ENCODE results near the gene TMPRSS11A. TPM values are rescaled to one million over a fixed set of nuclear protein-coding genes. Genes with fewer than 3 reads are reported as not detected.

TMPRSS11A gene, protein sequence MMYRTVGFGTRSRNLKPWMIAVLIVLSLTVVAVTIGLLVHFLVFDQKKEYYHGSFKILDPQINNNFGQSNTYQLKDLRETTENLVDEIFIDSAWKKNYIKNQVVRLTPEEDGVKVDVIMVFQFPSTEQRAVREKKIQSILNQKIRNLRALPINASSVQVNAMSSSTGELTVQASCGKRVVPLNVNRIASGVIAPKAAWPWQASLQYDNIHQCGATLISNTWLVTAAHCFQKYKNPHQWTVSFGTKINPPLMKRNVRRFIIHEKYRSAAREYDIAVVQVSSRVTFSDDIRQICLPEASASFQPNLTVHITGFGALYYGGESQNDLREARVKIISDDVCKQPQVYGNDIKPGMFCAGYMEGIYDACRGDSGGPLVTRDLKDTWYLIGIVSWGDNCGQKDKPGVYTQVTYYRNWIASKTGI
- total RNA-seq (ENCODE audit: unreplicated experiment): not detected
- long read RNA-seq, partial matches to known transcripts: 1 of 1 reads
- long read RNA-seq, other reads (novel, unspliced or antisense): 0 of 1 reads

DNA sequence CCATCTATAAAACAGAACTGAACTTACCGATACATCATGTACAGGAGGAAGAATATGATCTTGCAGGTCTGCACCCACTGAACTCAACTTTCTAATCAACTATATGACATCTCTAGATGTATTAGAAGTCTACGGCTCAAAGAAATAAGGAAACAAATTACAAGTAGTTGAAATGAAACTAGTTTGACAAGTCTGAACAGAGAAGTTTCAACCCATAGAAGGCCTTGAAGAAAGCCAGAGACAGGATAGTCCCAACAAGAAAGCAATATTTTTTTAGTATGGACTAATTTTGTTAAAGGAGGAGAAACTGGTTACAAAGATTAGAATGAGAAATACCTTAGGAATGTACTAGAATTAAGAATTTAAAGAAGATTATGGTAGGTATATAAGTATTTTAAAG lies at the start of gene TMPRSS11A:
Gene TMPRSS11A (minus strand): TSS at position 138 of the 400 bp plus-strand sequence. CDS start 100 bp downstream, at position 38.
- no peaks in the 10 kb centered on the region for H3K36me3 Mint-ChIP-seq (ENCODE audit: unreplicated experiment)
- TF ChIP-seq, protein P1, sequence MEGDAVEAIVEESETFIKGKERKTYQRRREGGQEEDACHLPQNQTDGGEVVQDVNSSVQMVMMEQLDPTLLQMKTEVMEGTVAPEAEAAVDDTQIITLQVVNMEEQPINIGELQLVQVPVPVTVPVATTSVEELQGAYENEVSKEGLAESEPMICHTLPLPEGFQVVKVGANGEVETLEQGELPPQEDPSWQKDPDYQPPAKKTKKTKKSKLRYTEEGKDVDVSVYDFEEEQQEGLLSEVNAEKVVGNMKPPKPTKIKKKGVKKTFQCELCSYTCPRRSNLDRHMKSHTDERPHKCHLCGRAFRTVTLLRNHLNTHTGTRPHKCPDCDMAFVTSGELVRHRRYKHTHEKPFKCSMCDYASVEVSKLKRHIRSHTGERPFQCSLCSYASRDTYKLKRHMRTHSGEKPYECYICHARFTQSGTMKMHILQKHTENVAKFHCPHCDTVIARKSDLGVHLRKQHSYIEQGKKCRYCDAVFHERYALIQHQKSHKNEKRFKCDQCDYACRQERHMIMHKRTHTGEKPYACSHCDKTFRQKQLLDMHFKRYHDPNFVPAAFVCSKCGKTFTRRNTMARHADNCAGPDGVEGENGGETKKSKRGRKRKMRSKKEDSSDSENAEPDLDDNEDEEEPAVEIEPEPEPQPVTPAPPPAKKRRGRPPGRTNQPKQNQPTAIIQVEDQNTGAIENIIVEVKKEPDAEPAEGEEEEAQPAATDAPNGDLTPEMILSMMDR (IDR thresholded peaks at IDR 0.05; ENCODE audit: partially characterized antibody, unreplicated experiment): no peak

DNA sequence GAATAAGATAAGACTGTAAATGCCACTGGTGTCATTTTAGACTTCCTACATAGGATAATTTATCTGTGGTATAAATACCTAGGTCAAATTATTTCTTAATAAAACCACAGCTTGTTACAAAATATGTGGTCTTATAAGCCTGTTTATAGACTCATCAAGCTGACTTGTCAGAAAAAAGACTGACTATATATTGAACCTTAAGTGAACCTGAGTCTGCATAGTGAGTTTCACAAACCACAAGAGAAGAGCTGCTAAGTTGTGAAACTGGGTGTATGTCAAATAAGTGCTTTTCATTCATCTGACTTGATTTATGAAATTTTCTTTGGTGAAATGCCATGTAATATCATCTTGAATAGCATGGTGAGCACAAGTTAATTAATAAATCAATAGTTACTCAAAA lies 48.4 kb upstream of the TMPRSS11A start:
- Mint-ChIP-seq H3K27ac (ENCODE audit: unreplicated experiment) (no peak overlapping the region), H3K9me3 (ENCODE audit: unreplicated experiment) (peaks cover 2% of the 10 kb centered on the region), H3K36me3 (ENCODE audit: unreplicated experiment) (no peaks in the 10 kb centered on the region), H3K4me1 (ENCODE audit: low read depth, unreplicated experiment) (no peaks in the 10 kb centered on the region), H3K4me3 (ENCODE audit: unreplicated experiment) (no peak overlapping the region), H3K27me3 (ENCODE audit: unreplicated experiment) (no peaks in the 10 kb centered on the region)
- DNase-seq: no peak
- TF ChIP-seq, protein P1 (IDR thresholded peaks at IDR 0.05; ENCODE audit: partially characterized antibody, unreplicated experiment): no peak

More for the DNA sequence above, at the start of gene TMPRSS11A:
- H3K4me1 Mint-ChIP-seq (ENCODE audit: low read depth, unreplicated experiment): no peaks in the 10 kb centered on the region
- H3K27ac Mint-ChIP-seq (ENCODE audit: unreplicated experiment): no peak within 1 kb of the TSS
- DNase-seq: no peak
- H3K9me3 Mint-ChIP-seq (ENCODE audit: unreplicated experiment): no peaks in the 10 kb centered on the region
- peaks cover 1% of the 10 kb centered on the region for H3K27me3 Mint-ChIP-seq (ENCODE audit: unreplicated experiment)
- H3K4me3 Mint-ChIP-seq (ENCODE audit: unreplicated experiment): no peak within 1 kb of the TSS

DNA sequence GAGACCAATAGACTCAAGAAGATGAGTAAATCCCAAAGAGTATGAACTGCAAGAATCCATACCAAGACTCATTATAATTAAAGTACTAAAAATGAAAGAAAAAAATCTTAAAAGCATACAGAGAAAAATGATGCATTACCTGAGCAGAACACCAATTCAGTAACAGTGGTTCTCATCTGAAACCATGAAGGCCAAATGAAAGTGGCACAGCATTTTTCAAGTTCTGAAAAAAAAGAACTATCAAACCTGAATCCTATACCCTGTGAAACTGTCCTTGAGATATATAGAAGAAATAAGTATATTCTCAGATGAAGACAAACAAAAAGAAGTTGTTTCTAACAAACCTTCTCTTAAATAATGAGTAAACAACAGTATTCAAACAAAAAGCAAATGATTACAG lies 39.6 kb upstream of the TMPRSS11A start:
- peaks cover 2% of the 10 kb centered on the region for H3K9me3 Mint-ChIP-seq (ENCODE audit: unreplicated experiment)
- H3K27ac Mint-ChIP-seq (ENCODE audit: unreplicated experiment): no peak overlapping the region
- no peaks in the 10 kb centered on the region for H3K27me3 Mint-ChIP-seq (ENCODE audit: unreplicated experiment)
- H3K4me1 Mint-ChIP-seq (ENCODE audit: low read depth, unreplicated experiment): no peaks in the 10 kb centered on the region
- TF ChIP-seq, protein P1 (IDR thresholded peaks at IDR 0.05; ENCODE audit: partially characterized antibody, unreplicated experiment): no peak
- no peaks in the 10 kb centered on the region for H3K36me3 Mint-ChIP-seq (ENCODE audit: unreplicated experiment)
- H3K4me3 Mint-ChIP-seq (ENCODE audit: unreplicated experiment): no peak overlapping the region
- DNase-seq: no peak

DNA sequence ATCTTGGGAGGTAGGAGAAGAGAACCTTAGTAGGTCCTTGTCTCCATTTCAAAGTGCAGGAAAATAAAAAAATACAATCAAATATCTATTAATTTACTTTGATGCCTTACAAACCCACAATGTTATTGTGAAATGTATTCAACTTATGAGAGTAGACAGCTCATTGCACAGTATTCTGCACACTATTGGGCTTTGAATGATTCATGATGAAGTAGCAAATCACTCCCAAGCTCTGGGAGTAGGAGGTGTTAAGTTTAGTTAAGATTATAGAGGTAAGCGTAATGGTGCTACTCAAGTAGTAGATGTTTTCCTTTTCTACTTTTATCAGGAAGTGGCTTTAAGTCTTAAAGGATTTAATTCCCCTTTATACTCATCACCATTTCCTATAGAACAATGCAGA lies 32.8 kb upstream of the TMPRSS11A start:
- Mint-ChIP-seq H3K27me3 (ENCODE audit: unreplicated experiment) (no peaks in the 10 kb centered on the region), H3K9me3 (ENCODE audit: unreplicated experiment) (no peaks in the 10 kb centered on the region), H3K4me1 (ENCODE audit: low read depth, unreplicated experiment) (no peaks in the 10 kb centered on the region), H3K27ac (ENCODE audit: unreplicated experiment) (no peak overlapping the region), H3K4me3 (ENCODE audit: unreplicated experiment) (no peak overlapping the region), H3K36me3 (ENCODE audit: unreplicated experiment) (no peaks in the 10 kb centered on the region)
- TF ChIP-seq, protein P1 (IDR thresholded peaks at IDR 0.05; ENCODE audit: partially characterized antibody, unreplicated experiment): no peak
- no peak for DNase-seq

DNA sequence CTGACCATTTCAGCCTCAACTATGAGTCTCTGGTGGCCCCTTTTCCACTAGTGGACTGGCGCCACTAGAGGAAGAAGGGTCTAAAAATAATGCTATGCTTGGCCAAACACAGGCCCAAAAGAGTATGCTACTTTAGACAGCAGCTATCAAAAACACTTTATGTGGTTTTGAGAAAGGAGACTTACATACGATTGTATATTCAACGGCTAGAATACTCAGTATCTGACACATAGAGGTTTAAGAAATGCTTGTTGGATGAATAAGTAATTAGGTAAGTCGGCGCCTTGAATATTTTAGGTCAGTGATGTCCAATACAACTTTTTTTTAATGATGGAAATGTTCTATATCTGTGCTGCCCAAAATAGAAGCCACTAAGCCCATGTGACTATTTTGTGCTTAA lies 25.7 kb upstream of the TMPRSS11A start:
- DNase-seq: no peak
- Mint-ChIP-seq H3K4me3 (ENCODE audit: unreplicated experiment) (no peak overlapping the region), H3K27me3 (ENCODE audit: unreplicated experiment) (no peaks in the 10 kb centered on the region), H3K4me1 (ENCODE audit: low read depth, unreplicated experiment) (peaks cover 4% of the 10 kb centered on the region), H3K36me3 (ENCODE audit: unreplicated experiment) (no peaks in the 10 kb centered on the region), H3K27ac (ENCODE audit: unreplicated experiment) (no peak overlapping the region), H3K9me3 (ENCODE audit: unreplicated experiment) (no peaks in the 10 kb centered on the region)
- TF ChIP-seq, protein P1 (IDR thresholded peaks at IDR 0.05; ENCODE audit: partially characterized antibody, unreplicated experiment): no peak

All from glutamatergic neuron (in vitro differentiated cells).